Activated CD8-positive, alpha-beta memory T cell treated with anti-CD3 and anti-CD28 coated beads, Interleukin-2, amount 50 U/mL, for 24 hours (primary cell): ENCODE data around the gene SNAP91.
"Not testable (repeated sequence)": the region's sequence is repeated elsewhere in the genome, so short reads cannot be mapped to it uniquely, and the experiment has no call there.

Experiments
- DNase-seq: peaks from one replicate; pipeline ENCODE4 v3.0.0-alpha.2; 2020; ENCODE audit errors: extremely low read depth

Gene SNAP91

DNA sequence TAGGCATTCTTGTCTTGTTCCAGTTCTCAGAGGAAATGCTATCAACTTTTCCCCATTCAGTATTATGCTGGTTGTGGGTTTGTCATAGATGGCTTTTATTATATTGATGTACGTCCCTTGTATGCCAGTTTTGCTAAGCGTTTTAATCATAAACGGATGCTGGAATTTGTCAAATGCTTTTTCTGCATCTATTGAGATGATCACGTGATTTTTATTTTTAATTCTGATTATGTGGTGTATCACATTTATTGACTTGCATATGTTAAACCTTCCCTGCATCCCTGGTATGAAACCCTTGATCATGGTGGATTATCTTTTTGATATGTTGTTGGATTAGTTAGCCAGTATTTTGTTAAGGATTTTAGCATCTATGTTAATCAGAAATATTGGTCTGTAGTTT, 79.0 kb downstream of the SNAP91 start:
- not testable (repeated sequence) for DNase-seq

DNA sequence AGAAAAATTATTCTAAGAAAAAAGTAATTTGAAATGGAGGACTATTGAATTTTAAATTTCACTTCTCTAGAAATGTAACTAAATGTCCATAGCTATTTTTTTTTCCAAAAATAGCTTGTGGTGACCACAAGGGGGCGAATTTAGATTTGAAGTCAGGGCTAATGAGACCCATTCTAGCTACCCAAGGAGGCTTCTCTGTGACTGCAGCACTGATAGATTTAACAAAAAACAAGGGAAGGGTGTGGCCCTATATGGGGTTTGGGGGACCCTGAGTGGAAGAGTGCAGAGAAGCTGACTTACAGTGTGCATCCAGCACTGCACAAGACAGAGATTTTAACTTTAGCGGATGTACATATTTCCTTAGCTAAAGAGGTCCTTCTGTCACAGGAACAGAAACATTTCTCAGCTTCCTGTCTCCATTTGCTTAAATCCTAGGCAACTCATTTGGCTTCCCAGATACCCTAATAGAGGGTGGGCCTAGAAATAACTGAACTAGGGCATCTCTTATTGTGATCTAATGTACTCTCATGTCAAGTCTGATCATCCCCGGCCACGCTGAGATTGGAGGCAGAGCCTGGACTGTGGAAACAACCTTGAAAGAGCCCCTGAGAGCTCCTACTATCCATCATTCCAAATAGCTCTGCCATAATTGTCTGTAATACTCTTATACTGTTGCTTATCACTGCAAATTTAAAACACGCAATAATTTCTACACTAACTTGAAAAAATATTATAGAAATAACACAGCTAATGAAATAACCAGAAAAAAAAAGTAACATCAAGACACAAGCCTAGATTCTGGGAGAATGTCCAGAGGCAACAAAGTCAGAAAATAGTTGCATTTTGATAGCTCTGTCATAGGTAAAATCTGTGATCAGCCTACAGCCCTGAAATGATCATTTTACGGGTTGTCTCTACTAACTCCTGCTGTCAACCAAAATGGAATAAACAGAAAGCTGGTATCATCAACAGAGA, 93.6 kb downstream of the SNAP91 start:
- no peak for DNase-seq

DNA sequence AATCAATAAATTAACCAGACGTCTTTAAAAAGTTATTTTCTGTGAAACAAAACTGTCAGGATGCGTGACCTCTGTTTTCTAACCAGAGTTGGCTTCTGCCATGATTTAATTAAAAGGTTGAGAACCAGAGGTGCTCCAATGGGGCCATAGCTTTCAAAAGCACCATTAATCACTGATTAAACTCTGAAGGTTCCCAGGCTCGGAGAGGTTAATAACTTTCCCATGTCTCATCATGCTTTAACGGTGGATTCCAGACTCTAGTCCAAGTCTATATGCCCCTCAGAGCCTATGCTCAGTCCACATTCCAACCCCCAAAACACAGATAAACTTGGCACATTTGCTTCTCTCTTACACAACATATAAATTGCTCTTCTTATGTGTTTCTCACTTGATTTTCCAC, 95.5 kb downstream of the SNAP91 start:
- DNase-seq, result no peak

DNA sequence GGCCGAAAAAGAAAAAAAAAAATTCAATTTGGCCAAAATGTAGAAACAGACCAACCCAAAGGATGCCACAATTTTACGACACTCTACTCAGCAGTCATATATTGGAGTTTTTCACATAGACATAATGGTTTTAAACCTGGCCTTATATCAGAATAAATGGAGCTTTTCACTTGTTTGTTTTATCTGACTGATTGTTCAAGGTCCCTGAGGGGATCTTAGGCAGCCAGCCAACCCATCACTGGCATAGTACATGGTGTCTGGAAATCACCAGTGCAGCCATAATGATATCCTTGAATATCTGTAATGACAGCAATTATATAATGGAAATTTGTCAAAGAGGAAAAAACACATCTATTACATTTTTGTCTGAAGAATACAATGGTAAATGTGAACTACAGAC, 99.7 kb downstream of the SNAP91 start:
- DNase-seq, result no peak

DNA sequence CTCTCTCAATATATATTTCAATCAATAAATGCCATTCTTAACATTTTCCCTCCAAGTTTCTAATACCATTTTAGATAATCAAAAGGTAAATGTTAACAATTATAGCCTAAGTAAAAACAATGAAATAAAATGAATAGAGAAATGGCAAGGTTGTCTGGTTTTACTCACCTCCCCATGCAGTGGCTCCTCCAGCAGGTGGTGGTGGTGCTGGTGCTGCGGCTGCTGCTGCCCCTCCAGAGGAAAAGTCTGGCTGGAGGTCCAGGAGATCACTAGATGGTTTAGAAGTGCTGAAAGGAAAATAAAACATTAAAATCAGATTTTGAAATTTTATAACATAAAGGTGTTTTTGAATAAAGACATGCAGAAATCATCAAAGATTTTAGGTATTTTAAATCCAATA, 103.4 kb downstream of the SNAP91 start:
- DNase-seq, result no peak

DNA sequence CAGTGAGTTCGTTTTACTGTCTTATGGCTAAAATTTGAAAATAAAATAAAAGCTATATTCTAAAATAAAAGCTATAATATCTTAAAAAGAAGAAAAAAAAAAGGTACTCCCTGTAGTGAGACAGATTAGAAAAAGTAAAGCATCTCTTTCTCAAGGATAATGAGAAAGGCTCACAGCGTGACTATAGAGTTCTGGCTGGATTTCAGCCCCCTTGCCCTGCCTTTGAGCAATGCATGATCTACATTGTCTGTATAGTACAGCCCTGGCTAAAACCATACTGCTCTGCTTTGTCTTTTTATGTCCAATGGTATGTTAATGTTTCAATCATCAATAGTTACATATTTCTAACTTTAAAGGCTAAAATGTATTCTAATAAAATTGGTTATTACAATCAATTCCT, 105.3 kb downstream of the SNAP91 start:
- no peak for DNase-seq

DNA sequence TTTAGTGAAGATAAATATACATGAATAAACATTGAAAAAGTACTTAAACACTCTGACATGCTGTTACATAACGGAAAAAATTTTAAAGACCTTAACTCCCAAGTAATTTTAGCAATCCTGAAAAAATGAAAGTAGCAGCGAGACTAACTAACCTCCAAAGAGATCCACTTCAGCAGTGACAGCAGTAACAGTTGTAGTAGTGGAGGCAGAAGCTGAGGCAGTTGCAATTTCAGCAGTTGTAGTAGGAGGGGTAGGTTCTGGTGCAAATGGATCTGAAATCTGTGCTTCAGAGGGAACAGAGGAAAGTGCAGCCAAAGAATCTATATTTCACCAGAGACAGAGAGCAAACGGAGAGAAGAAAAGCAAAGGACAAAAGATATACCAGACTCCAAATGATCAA, 107.8 kb downstream of the SNAP91 start:
- no peak for DNase-seq

DNA sequence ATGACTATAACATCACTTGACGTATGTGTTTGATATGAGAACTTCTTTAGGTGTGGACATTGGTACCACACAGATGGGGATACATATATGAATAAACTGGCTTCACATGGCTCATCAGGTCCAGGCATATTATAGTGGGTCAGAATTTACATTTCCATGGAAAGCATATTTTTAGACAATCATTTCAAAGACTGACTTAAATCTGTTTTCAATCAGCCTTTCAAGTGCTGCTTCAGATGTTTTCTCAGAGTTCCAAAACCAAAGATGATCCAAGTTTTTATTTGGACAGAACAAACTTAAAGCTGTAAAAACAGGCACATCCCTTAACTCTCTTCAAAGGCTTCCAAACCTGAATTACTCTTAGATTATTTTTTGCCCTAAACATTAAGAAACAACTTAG, 108.4 kb downstream of the SNAP91 start:
- DNase-seq, result no peak

DNA sequence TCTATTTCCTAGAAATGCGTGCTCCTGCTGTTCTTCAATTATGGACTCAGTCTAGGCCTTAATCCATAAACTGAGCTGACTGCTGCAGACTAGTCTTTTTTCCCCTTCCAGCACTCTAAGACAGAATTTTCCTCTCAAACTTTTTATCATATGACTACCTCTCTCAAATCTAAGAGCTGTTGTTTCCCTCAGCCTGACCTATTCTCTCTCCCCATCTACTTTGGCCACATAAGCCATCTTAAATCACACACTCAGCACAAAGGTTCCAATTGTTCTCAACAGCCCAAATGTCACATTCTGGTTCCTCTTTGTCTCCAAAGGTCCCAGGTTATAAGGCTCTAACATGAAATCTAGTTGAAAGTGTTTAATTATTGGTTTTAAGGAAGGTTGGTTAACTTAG, 111.4 kb downstream of the SNAP91 start:
- DNase-seq, result no peak

DNA sequence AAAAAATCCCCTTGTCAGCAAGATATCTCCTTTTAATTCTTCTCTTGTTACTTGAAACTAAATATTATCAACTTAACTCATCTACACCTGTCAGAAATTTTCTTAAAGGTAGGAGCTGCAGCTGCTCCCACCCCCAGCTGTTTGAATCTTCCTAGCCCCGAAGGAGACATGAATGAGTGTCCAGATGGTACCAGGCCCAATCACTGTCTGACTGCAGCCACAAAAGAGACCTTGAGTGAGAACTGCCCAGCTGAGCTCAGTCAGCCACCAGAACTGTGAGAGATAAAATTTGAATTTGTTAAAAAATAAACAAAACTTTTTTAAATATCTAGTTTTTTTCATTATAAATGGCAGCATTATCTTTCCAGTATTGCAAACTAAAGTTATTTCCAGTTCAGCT, 111.8 kb downstream of the SNAP91 start:
- DNase-seq, result no peak

DNA sequence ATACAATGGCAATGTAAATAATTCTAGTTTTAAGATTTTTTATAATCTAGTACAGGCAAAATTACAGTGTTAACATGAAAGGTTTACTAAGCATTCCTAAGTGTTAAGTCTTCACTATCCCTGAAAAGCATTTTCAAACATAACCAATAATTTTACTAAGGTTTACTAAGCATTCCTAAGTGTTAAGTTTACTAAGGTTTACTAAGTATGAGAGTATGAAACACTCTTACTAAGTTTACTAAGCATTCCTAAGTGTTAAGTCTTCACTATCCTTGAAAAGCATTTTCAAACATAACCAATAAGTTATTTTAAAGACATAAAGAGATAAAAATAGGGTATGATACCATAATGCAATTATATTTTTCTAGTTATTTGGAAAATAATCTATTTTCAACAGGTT, 114.0 kb downstream of the SNAP91 start:
- DNase-seq, result no peak

DNA sequence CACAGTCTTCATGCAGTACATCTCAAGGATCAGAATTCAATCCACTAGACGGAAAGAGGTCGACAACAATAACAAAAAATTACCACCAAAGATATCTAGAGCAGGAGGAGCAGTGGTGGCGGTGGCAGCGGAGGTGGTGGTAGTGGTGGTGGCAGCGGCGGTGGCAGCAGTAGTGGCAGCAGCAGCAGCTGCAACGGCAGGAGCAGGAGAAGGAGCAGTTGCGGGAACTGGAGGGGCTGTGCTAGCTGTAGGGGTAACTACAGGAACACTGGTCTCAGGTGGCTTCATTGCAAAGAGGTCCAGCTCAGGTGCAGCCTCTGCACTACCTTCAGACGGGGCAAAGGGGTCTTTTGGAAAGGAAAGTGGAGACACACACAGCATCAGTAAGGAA, 115.5 kb downstream of the SNAP91 start:
- DNase-seq, result no peak

DNA sequence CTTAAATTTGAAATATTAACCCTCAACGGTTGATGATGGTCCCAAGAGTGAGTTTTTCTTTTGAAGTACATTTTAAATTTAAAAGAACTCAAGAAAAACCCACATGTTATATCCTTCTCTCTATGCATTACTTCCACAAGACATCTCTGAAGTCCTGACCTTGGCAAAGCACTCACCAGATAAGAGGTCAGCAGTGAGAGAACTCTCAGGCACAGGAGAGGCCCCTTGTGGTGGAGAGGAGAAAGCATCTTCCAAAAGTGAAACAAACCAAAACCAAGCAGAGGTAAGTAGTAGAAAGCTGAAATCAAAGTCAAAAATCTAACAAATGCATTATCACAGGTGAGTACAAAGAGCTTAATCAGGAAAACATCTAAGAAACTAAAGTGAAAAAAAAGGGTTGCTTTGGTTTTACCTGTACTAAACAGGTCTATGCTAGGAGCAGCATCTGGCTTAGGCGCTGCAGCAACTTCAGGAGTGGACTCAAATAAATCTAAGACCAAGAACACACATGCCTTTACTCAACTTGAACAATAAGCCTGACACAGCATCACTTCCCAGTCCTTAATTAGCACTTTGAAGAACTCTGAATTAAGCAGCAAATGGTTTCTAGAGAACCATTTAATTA, 116.0 kb downstream of the SNAP91 start:
- DNase-seq, result no peak

DNA sequence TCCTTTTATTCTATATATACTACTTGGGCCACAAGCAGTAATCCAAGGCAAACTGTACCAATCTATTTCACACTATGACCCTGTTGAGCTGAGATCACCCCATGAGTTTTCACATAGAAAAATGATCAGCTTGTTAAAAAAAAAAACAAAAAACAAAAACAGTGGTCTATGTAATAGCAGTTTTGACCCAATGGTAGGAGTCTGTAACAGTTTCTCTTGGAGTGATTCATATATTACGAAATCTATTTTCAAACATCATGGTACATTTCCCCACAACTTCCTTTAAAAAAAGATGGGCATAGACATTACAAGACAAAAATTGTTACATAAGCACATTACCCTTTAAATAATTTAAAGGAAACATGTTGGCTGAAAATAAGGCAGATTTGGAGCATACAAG, 118.5 kb downstream of the SNAP91 start:
- no peak for DNase-seq

DNA sequence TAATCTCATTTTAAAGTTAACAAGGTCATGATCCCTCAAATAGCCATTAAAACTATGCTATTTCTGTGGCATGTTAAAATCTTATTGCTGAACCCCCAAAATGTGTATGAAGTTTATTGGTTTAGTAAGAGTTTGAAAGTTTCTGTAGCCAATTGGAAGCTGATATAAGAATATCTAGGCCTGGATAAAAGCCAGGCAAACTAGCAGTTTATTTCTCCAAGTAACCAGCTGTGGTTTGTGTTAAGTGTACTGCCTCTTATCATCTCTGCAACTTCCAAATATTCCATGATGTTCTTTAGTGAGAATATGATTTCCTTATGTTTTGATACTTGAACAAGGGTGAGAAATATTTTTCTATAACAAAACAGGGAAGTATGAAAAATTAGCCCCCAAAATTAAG, 119.8 kb downstream of the SNAP91 start:
- DNase-seq, result no peak

DNA sequence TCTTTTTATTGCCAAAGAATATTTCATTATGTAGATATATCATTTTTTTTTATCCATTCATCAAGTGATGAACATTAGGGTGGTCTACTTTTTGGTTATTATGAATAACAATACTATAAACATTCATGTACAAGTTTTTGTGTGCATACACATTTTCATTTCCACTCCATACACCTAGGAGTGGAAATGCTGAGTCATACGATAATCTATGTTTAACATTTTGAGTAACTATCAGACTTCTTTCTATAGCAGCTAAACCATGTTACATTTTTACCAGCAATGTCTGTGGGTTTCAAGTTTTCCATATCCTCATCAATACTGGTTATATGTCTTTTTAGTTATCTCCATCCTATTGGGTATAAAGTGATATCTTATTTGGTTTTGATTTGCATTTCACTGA, 130.8 kb downstream of the SNAP91 start:
- DNase-seq, result no peak

DNA sequence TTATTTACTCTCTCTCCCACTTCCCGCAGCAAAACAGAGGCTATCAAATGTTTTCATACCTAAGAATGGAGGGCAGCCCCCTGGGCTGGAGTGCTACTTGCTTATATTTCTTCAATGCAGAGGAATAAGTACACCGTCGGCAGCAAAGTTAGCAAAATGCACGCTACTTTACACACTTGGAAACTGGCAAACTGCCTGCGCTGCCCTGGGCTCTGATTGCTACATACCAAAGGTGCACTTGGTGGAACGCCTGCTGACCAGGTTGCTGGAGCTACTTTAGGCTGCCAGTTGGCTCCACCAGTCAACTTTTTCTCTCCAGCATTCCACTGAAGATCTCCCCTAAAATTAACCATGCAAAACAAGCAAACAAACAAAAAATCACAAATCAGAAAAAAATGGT, 134.1 kb downstream of the SNAP91 start:
- no peak for DNase-seq

DNA sequence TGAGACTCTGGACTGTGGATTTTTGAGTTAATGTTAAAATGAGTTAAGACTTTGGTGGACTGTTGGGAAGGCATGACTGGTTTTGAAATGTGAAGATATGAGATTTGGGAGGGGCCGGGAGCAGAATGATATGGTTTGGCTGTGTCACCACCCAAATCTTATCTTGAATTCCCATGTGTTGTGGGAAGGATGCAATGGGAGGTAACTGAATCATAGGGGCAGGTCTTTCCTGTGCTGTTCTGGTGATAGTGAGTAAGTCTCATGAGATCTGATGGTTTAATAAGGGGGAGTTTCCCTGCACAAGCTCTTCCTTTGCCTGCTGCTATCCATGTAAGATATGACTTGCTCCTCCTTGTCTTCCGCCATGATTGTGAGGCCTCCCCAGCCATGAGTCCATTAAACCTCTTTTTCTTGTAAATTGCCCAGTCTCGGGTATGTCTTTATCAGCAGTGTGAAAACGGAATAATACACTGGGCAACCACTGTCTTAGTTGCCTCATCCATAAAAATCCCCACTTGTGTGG, 137.2 kb downstream of the SNAP91 start:
- not testable (repeated sequence) for DNase-seq

DNA sequence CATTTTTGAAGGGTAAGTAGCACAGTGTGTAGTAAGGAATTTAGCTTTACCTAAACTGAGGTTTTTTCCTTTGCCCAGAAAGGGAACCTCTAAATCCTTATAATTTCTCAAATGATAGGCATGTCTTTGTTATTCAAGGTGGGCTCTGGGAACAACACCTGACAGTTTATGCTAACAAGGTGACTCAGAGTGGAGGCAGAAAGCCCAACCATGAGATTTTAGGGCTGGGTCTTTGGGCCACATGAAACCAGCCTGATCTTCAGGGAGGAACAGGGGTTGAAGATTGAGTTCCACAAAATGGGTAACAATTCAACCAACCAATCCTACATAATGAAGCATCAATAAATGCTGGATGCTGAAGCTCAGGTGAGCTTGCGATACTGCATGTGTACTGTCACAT, 149.9 kb downstream of the SNAP91 start:
- no peak for DNase-seq

DNA sequence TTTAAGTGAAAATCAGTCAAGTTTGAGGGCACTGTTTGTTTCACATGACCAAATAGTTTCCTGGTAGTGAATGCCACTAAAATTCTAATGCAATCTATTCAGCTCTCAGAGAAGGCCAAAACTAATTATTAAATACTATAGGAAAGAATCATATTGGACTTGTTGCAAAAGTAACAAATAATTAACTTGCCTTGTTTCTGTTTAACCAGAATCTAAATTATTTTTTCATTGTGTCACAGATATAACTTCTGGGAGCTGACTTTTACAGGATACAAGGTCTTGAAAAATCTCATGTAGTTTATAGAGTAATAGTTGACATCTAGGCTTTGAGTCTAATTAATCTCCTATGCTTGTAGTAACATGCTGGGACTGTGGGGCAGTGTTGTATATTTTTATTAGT, 152.0 kb downstream of the SNAP91 start:
- DNase-seq, result no peak

DNA sequence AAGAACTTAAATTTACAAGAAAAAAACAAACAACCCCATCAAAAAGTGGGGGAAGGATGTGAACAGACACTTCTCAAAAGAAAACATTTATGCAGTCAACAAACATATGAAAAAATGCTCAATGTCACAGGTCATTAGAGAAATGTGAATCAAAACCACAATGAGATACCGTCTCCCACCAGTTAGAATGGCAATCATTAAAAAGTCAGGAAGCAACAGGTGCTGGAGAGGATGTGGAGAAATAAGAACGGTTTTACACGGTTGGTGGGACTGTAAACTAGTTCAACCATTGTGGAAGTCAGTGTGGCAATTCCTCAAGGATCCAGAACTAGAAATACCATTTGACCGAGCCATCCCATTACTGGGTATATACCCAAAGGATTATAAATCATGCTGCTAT, 157.2 kb downstream of the SNAP91 start:
- not testable (repeated sequence) for DNase-seq

DNA sequence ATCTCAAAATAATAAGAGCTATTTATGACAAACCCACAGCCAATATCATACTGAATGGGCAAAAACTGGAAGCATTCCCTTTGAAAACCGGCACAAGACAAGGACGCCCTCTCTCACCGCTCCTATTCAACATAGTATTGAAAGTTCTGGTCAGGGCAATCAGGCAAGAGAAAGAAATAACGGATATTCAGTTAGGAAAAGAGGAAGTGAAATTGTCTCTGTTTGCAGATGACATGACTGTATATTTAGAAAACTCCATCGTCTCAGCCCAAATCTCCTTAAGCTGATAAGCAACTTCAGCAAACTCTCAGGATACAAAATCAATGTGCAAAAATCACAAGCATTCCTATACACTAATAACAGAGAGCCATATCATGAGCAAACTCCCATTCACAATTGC, 158.4 kb downstream of the SNAP91 start:
- not testable (repeated sequence) for DNase-seq

DNA sequence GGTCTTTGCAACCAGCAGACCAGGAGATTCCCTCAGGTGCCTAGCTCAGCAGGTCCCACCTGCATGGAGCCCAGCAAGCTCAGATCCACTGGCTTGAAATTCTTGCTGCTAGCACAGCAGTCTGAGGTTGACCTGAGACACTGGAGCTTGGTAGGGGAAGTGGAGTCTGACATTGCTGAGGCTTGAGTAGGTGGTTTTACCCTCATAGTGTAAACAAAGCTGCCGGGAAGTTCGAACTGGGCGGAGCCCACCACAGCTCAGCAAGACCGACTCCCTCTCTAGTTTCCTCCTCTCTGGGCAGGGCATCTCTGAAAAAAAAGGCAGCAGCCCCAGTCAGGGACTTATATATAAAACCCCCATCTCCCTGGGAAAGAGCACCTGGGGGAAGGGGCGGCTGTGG, 162.3 kb downstream of the SNAP91 start:
- DNase-seq, result no peak
